Mesendoderm (in vitro differentiated cells): Measurements from ENCODE around the gene RASSF10.

Experiments
- DNase-seq: peaks from one replicate; pipeline ENCODE4 v3.0.0; 2013
- H2AK5ac ChIP-seq: 2 replicates; pipeline ENCODE4 v1.6.1; 2013; ENCODE audit warnings: low read length, inconsistent platforms
- H2BK120ac ChIP-seq: 2 replicates; pipeline ENCODE4 v1.6.1; 2013; ENCODE audit warnings: low read depth, mild to moderate bottlenecking, low read length, moderate library complexity, mixed read lengths
- H2BK15ac ChIP-seq: replicated peaks from 2 replicates; pipeline ENCODE4 v1.6.1; 2013; ENCODE audit warnings: low read depth, mild to moderate bottlenecking, moderate library complexity
- H2BK5ac ChIP-seq: 2 replicates; pipeline ENCODE4 v1.6.1; 2013; ENCODE audit warnings: low read length, inconsistent platforms
- H3K18ac ChIP-seq: 2 replicates; pipeline ENCODE4 v1.6.1; 2013; ENCODE audit warnings: mild to moderate bottlenecking, low read length, mixed read lengths
- H3K23ac ChIP-seq: one replicate; pipeline ENCODE4 v1.6.1; 2013; ENCODE audit warnings: low read length
- H3K27ac ChIP-seq: 2 replicates; pipeline ENCODE4 v1.5.1; 2013; ENCODE audit warnings: low read depth, mild to moderate bottlenecking, inconsistent platforms, low read length, moderate library complexity
- H3K27me3 ChIP-seq: 2 replicates; pipeline ENCODE4 v1.6.1; 2013; ENCODE audit warnings: low read length, control low read depth, mild to moderate bottlenecking, inconsistent platforms; ENCODE audit not compliant: insufficient read depth, poor library complexity
- H3K36me3 ChIP-seq: 2 replicates; pipeline ENCODE4 v1.6.1; 2013; ENCODE audit warnings: low read length, inconsistent platforms; ENCODE audit not compliant: control insufficient read depth, insufficient read depth
- H3K4ac ChIP-seq: one replicate; pipeline ENCODE4 v1.6.1; 2013; ENCODE audit warnings: low read depth, mild to moderate bottlenecking, low read length, moderate library complexity
- H3K4me1 ChIP-seq: 2 replicates; pipeline ENCODE4 v1.6.1; 2013; ENCODE audit warnings: low read depth, low read length, inconsistent platforms; ENCODE audit not compliant: control insufficient read depth
- H3K4me2 ChIP-seq: 2 replicates; pipeline ENCODE4 v1.6.1; 2013; ENCODE audit warnings: low read length
- H3K4me3 ChIP-seq: 2 replicates; pipeline ENCODE4 v1.5.1; 2013; ENCODE audit warnings: mild to moderate bottlenecking, low read length
- H3K56ac ChIP-seq: one replicate; pipeline ENCODE4 v1.6.1; 2013; ENCODE audit warnings: low read length
- H3K79me1 ChIP-seq: 2 replicates; pipeline ENCODE4 v1.6.1; 2013; ENCODE audit warnings: low read length, inconsistent platforms
- H3K79me2 ChIP-seq: 2 replicates; pipeline ENCODE4 v1.6.1; 2013; ENCODE audit warnings: mild to moderate bottlenecking, low read length; ENCODE audit not compliant: control insufficient read depth, insufficient read depth
- H3K9ac ChIP-seq: 2 replicates; pipeline ENCODE4 v1.6.1; 2013; ENCODE audit warnings: low read length, inconsistent platforms
- H4K5ac ChIP-seq: one replicate; pipeline ENCODE4 v1.6.1; 2013; ENCODE audit warnings: low read length
- H4K8ac ChIP-seq: one replicate; pipeline ENCODE4 v1.6.1; 2013; ENCODE audit warnings: low read depth, mild to moderate bottlenecking, control low read depth, low read length, moderate library complexity
- WGBS: extraction: QIAGEN DNeasy Blood & Tissue Kit; methylation state at CpG from one replicate; pipeline ENCODE4 v1.1.7; 2013; ENCODE audit warnings: low lambda C conversion rate, missing lambda C conversion rate; ENCODE audit not compliant: insufficient coverage; ENCODE audit errors: extremely low coverage; 5-methylcytosine and 5-hydroxymethylcytosine counted together

RASSF10 gene

GRCh38 chr11:13016415-13016814 lies 7.3 kb downstream of the RASSF10 start:
- Histone ChIP-seq H3K4ac (no peak overlapping the region), H3K9ac (no peak overlapping the region), H3K27me3 (no peaks in the 10 kb centered on the region), H2BK5ac (no peak overlapping the region), H3K4me2 (no peak overlapping the region), H2BK15ac (no peak overlapping the region), H3K4me1 (peaks cover 7% of the 10 kb centered on the region), H3K18ac (no peak overlapping the region), H2AK5ac (no peak overlapping the region), H4K5ac (no peak overlapping the region), H3K79me1 (no peaks in the 10 kb centered on the region), H4K8ac (no peak overlapping the region), H3K23ac (no peak overlapping the region), H2BK120ac (no peak overlapping the region), H3K79me2 (no peaks in the 10 kb centered on the region), H3K4me3 (no peak overlapping the region), H3K36me3 (no peaks in the 10 kb centered on the region), H3K56ac (no peak overlapping the region), H3K27ac (no peak overlapping the region)
- no peak for DNase-seq

- Histone ChIP-seq H3K4me3 (no peak overlapping the region), H3K27me3 (no peaks in the 10 kb centered on the region), H3K4ac (no peak overlapping the region), H3K79me2 (no peaks in the 10 kb centered on the region), H3K27ac (no peak overlapping the region), H2AK5ac (no peak overlapping the region), H3K4me1 (no peaks in the 10 kb centered on the region), H4K8ac (no peak overlapping the region), H3K36me3 (no peaks in the 10 kb centered on the region), H2BK120ac (no peak overlapping the region), H3K23ac (no peak overlapping the region), H4K5ac (no peak overlapping the region), H2BK5ac (no peak overlapping the region), H3K18ac (no peak overlapping the region), H3K9ac (no peak overlapping the region), H3K79me1 (no peaks in the 10 kb centered on the region), H3K56ac (no peak overlapping the region), H2BK15ac (no peak overlapping the region), H3K4me2 (no peak overlapping the region)
- DNase-seq = no peak
- no CpG with 5 or more reads among the region's 4 CpGs for WGBS
Observed at GRCh38 chr11:13019313-13019712, 10.2 kb downstream of the RASSF10 start.

- no peaks in the 10 kb centered on the region for H3K27me3 ChIP-seq
- peak; percentile 55 for DNase-seq
Observed at GRCh38 chr11:13023423-13023822, 14.3 kb downstream of the RASSF10 start.

GRCh38 chr11:13026722-13027121 lies 17.6 kb downstream of the RASSF10 start:
- no peaks in the 10 kb centered on the region for H3K79me2 ChIP-seq
- H2AK5ac ChIP-seq = no peak overlapping the region
- no peak overlapping the region for H2BK120ac ChIP-seq
- no peak overlapping the region for H2BK15ac ChIP-seq
- H3K56ac ChIP-seq = no peak overlapping the region
- H3K18ac ChIP-seq = no peak overlapping the region
- H3K4me2 ChIP-seq = no peak overlapping the region
- no peak overlapping the region for H3K4me3 ChIP-seq
- H4K5ac ChIP-seq = no peak overlapping the region
- no peak overlapping the region for H3K4ac ChIP-seq
- H3K27ac ChIP-seq = no peak overlapping the region
- no peaks in the 10 kb centered on the region for H3K36me3 ChIP-seq
- no peak for DNase-seq
- H3K9ac ChIP-seq = no peak overlapping the region
- H3K23ac ChIP-seq = no peak overlapping the region
- no CpG with 5 or more reads among the region's 4 CpGs for WGBS
- no peak overlapping the region for H2BK5ac ChIP-seq
- H3K79me1 ChIP-seq = no peaks in the 10 kb centered on the region
- H4K8ac ChIP-seq = no peak overlapping the region
- H3K4me1 ChIP-seq = no peaks in the 10 kb centered on the region
- H3K27me3 ChIP-seq = no peaks in the 10 kb centered on the region

More at GRCh38 chr11:13023423-13023822, 14.3 kb downstream of the RASSF10 start:
- no peaks in the 10 kb centered on the region for H3K79me1 ChIP-seq
- no peak overlapping the region for H2BK120ac ChIP-seq
- no peak overlapping the region for H2AK5ac ChIP-seq
- no peaks in the 10 kb centered on the region for H3K4me1 ChIP-seq
- H3K79me2 ChIP-seq = no peaks in the 10 kb centered on the region
- H2BK5ac ChIP-seq = no peak overlapping the region
- no peak overlapping the region for H4K8ac ChIP-seq
- no CpG with 5 or more reads among the region's 5 CpGs for WGBS
- H2BK15ac ChIP-seq = no peak overlapping the region
- H3K56ac ChIP-seq = no peak overlapping the region
- no peak overlapping the region for H3K4me3 ChIP-seq
- H3K23ac ChIP-seq = no peak overlapping the region
- H4K5ac ChIP-seq = no peak overlapping the region
- H3K9ac ChIP-seq = no peak overlapping the region
- no peak overlapping the region for H3K4ac ChIP-seq
- no peak overlapping the region for H3K18ac ChIP-seq
- no peaks in the 10 kb centered on the region for H3K36me3 ChIP-seq
- no peak overlapping the region for H3K27ac ChIP-seq
- H3K4me2 ChIP-seq = no peak overlapping the region

- no peak overlapping the region for H3K56ac ChIP-seq
- H4K5ac ChIP-seq = no peak overlapping the region
- DNase-seq = no peak
- H4K8ac ChIP-seq = no peak overlapping the region
- H3K18ac ChIP-seq = no peak overlapping the region
- H2BK5ac ChIP-seq = no peak overlapping the region
- H3K4ac ChIP-seq = no peak overlapping the region
- H3K9ac ChIP-seq = no peak overlapping the region
- no peaks in the 10 kb centered on the region for H3K79me2 ChIP-seq
- H2BK120ac ChIP-seq = no peak overlapping the region
- H3K23ac ChIP-seq = no peak overlapping the region
- H2BK15ac ChIP-seq = no peak overlapping the region
- H3K79me1 ChIP-seq = no peaks in the 10 kb centered on the region
- H3K4me1 ChIP-seq = no peaks in the 10 kb centered on the region
- no peaks in the 10 kb centered on the region for H3K27me3 ChIP-seq
- H2AK5ac ChIP-seq = no peak overlapping the region
- H3K36me3 ChIP-seq = no peaks in the 10 kb centered on the region
- no peak overlapping the region for H3K27ac ChIP-seq
- H3K4me2 ChIP-seq = no peak overlapping the region
- WGBS = no CpG with 5 or more reads among the region's 3 CpGs
- no peak overlapping the region for H3K4me3 ChIP-seq
Observed at GRCh38 chr11:13028322-13028721, 19.2 kb downstream of the RASSF10 start.

GRCh38 chr11:13029872-13030271 lies 20.8 kb downstream of the RASSF10 start:
- no peak overlapping the region for H2AK5ac ChIP-seq
- H3K9ac ChIP-seq = no peak overlapping the region
- H3K4me3 ChIP-seq = no peak overlapping the region
- H3K79me1 ChIP-seq = no peaks in the 10 kb centered on the region
- H3K27ac ChIP-seq = no peak overlapping the region
- H3K56ac ChIP-seq = no peak overlapping the region
- H4K5ac ChIP-seq = no peak overlapping the region
- H4K8ac ChIP-seq = no peak overlapping the region
- no peak overlapping the region for H3K4ac ChIP-seq
- H3K36me3 ChIP-seq = no peaks in the 10 kb centered on the region
- DNase-seq = no peak
- H3K18ac ChIP-seq = no peak overlapping the region
- H2BK15ac ChIP-seq = no peak overlapping the region
- WGBS = no CpG with 5 or more reads among the region's 3 CpGs
- H2BK5ac ChIP-seq = no peak overlapping the region
- no peaks in the 10 kb centered on the region for H3K79me2 ChIP-seq
- no peaks in the 10 kb centered on the region for H3K27me3 ChIP-seq
- no peak overlapping the region for H3K23ac ChIP-seq
- H2BK120ac ChIP-seq = no peak overlapping the region
- H3K4me1 ChIP-seq = no peaks in the 10 kb centered on the region
- no peak overlapping the region for H3K4me2 ChIP-seq
